Ectodermal cell (in vitro differentiated cells): ENCODE data around the gene VTI1A.

ENCODE experiments used
- H3K27ac ChIP-seq: 2 replicates; pipeline ENCODE4 v1.7.0; 2013; ENCODE audit warnings: mild to moderate bottlenecking, low read depth, low read length; ENCODE audit not compliant: insufficient read depth, poor library complexity, severe bottlenecking
- H3K27me3 ChIP-seq: 2 replicates; pipeline ENCODE4 v1.7.0; 2013; ENCODE audit warnings: mild to moderate bottlenecking, low read length; ENCODE audit not compliant: insufficient read depth, control insufficient read depth, poor library complexity, severe bottlenecking
- H3K36me3 ChIP-seq: one replicate; pipeline ENCODE4 v1.7.0; 2013; ENCODE audit warnings: low read length; ENCODE audit not compliant: control insufficient read depth, insufficient read depth
- H3K4me1 ChIP-seq: one replicate; pipeline ENCODE4 v1.7.0; 2013; ENCODE audit warnings: low read length; ENCODE audit not compliant: control insufficient read depth, insufficient read depth
- H3K4me3 ChIP-seq: 2 replicates; pipeline ENCODE4 v1.7.0; 2013; ENCODE audit warnings: low read depth, low read length, control low read depth; ENCODE audit not compliant: insufficient read depth
- H3K9me3 ChIP-seq: 2 replicates; pipeline ENCODE4 v1.7.0; 2013; ENCODE audit warnings: mild to moderate bottlenecking, low read length, moderate library complexity; ENCODE audit not compliant: control insufficient read depth
- WGBS, 2 experiments: methylation state at CpG; one replicate each; pipeline ENCODE4 v1.1.7; 2013; ENCODE audit warnings: missing lambda C conversion rate in 2 of 2; 5-methylcytosine and 5-hydroxymethylcytosine counted together

The VTI1A gene

DNA sequence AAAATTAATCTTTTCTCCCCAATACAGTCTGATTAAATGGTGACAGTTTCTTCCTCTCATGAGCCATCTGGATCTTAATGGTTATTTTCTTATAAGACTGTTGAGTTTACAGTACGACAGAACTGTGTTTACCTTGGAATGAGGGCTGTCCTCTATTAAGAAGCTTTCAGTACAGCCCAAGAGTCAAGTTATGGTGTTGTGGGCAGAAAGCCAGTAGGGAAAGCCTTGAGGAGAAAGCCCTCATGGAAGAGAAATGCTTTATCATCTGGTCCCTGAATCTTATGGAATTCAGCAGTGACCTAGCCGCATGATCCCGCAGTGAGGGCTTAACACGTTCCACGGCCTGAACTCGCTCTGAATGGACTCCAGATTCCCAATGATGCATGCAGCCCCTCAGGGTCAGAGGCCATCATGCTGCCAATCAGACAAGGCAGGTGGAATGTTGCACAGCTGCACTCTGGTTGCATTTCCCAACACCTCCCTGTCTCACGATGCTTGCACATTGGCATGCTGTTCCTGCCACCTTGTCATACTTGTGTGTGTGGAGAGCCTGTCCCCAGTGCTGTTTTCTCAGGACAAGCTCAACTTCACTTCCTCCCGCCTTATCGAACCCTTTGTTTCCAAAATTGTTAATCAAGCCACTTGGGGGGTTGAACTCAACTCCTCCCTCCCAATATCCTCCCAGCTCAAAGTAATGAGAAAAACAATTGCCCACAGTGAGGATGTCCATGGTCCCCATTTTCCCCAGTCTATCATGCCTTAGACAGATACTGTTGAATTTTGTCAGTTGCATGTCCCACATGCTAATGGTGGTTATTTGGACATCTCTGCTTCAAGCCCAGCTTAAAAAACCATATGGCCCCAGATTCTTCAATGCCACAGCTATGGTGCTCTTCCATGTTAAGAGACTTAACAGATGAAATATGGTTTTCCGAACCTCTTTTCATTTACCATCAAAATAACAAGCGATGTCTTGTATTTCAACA, 291.9 kb downstream of the VTI1A start:
- no peaks in the 10 kb centered on the region for H3K9me3 ChIP-seq
- H3K27me3 ChIP-seq: no peaks in the 10 kb centered on the region
- no peak overlapping the region for H3K27ac ChIP-seq
- H3K4me3 ChIP-seq: no peak overlapping the region
- whole genome bisulfite sequencing, 2 experiments: 89 to 91% methylated on average over 10 to 11 of the region's 11 CpGs
- H3K4me1 ChIP-seq: no peaks in the 10 kb centered on the region
- no peaks in the 10 kb centered on the region for H3K36me3 ChIP-seq

DNA sequence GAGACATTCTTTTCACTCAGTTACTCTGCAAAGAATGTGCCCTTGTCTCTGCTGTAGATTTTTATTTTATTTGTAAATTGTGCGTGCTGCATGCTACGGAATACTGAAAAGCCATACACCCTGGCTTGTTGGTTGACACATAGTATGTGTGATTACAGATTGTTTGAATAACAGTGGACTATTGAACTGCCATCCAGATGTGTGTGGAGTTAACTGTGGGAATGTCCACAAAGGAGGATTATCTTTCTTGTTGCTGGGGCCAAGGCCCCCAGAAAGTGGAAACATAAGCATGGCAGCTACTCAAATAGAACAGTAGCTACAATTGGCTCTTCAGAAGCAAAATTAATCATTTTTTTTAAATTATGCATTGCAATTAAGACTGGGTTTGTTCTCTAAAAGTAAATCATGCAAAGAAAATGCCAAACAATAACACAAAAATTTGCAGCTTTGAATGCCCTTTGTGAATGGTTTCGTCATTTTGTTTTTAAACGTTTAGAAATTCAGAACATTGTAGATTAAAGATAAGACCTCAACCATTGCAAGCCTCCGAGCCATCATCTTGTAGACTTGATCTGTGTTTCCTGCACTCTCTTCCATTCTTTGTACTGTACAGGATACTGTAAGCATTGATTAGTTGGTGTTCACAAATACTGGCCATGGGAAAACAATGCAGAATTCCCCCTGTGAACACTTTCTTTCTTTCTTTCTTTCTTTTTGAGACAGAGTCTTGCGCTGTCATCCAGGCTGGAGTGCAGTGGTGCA, 292.8 kb downstream of the VTI1A start:
- no peaks in the 10 kb centered on the region for H3K36me3 ChIP-seq
- no peaks in the 10 kb centered on the region for H3K4me1 ChIP-seq
- no peaks in the 10 kb centered on the region for H3K9me3 ChIP-seq
- H3K27me3 ChIP-seq: no peaks in the 10 kb centered on the region
- no peak overlapping the region for H3K4me3 ChIP-seq
- H3K27ac ChIP-seq: no peak overlapping the region
- 82% methylated on average over 6 of the region's 6 CpGs for WGBS, 2 experiments

DNA sequence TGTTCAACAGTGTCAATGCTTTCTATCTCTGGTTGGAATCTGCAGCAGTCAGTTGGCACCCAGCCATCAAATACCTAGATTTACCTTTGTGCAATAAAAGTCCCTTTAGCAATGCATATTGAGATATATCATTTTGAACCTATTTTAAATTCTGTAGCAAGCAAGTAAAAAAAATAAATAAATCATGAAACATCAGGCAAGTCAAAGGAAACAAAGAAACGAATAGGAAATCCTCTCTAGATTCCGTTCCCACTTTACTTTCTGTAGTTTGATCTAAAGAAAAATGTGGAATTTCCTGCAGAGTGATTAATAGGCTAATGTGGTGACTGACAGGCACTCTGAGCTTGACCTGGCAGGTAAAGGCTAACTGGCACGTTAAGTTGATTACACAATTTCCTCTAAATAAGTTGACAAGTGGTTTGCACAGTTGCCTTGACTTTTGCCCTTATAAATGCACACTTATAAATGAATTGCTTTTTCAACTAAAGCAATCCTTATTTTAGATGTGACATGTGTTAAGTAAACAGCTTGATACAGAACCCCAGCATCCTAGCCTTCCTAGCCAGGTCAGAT, 294.9 kb downstream of the VTI1A start:
- Histone ChIP-seq H3K27ac (no peak overlapping the region), H3K9me3 (no peaks in the 10 kb centered on the region), H3K4me1 (no peaks in the 10 kb centered on the region), H3K4me3 (no peak overlapping the region), H3K36me3 (no peaks in the 10 kb centered on the region), H3K27me3 (no peaks in the 10 kb centered on the region)
- 60 to 72% methylated on average over 1 to 3 of the region's 3 CpGs for WGBS, 2 experiments

DNA sequence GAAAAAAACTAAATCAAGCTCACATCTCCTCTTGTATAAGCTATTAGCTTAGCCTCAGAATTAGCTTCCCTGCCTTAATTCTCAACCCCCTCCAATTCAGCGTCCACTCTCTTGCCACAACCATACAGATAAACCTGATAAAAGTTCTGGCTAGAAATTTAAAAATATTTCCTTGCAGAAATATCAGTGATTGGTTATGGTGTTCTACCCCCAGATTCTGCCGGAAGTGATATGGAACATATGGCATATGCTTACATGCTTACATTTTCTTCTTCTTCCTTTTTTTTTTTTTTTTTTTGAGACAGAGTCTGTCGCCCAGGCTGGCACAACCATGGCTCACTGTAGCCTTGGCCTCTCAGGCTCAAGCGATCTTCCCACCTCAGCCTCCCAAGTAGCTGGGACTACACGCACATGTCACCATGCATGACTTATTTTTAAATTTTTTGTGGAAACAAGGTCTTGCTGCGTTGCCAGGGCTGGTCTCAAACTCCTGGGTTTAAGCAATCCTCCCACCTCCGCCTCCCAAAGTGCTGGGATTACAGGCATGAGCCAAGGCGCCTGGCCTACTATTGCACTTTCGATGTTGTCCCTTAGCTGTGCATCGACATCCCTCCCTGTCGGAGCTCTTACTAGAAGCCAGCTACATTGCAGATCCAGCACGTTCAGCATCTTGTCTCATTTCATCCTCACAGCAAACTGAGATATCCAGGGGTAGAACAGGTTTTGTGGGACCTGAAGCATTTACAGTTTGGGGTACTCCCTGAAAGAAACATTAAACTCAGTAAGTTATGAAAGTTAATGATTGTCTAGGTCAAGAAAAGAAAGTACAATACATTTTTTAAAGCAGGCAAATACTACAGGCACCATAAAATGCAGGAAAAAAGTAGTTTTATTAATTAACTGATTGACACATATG, 297.4 kb downstream of the VTI1A start:
- Histone ChIP-seq H3K27ac (no peak overlapping the region), H3K9me3 (no peaks in the 10 kb centered on the region), H3K36me3 (no peaks in the 10 kb centered on the region), H3K4me1 (no peaks in the 10 kb centered on the region), H3K27me3 (no peaks in the 10 kb centered on the region), H3K4me3 (no peak overlapping the region)
- WGBS, 2 experiments: 88 to 93% methylated on average over 11 of the region's 12 CpGs

DNA sequence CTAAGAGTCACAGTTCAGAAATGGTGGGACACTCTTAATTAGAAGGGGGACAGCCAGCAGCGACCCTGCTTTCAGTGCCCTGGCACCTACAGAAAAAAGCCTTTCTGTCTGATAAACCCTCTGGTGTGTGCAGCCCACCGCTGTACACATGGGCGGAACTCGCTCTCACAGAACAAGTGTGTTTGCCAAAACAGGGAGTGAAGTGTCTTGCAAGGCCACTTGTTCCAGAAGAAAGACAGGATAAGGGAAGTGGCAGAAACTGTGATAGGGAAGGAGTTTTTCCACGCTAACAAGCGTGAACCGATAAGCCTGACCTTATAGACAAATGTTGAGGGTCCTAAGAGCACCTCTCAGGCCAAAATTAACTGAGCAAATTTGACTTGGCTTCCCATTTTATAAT, 299.3 kb downstream of the VTI1A start:
- H3K36me3 ChIP-seq: no peaks in the 10 kb centered on the region
- no peak overlapping the region for H3K4me3 ChIP-seq
- H3K9me3 ChIP-seq: no peaks in the 10 kb centered on the region
- H3K27me3 ChIP-seq: no peaks in the 10 kb centered on the region
- H3K4me1 ChIP-seq: no peaks in the 10 kb centered on the region
- WGBS, 2 experiments: 95 to 96% methylated on average over 7 of the region's 7 CpGs
- no peak overlapping the region for H3K27ac ChIP-seq

DNA sequence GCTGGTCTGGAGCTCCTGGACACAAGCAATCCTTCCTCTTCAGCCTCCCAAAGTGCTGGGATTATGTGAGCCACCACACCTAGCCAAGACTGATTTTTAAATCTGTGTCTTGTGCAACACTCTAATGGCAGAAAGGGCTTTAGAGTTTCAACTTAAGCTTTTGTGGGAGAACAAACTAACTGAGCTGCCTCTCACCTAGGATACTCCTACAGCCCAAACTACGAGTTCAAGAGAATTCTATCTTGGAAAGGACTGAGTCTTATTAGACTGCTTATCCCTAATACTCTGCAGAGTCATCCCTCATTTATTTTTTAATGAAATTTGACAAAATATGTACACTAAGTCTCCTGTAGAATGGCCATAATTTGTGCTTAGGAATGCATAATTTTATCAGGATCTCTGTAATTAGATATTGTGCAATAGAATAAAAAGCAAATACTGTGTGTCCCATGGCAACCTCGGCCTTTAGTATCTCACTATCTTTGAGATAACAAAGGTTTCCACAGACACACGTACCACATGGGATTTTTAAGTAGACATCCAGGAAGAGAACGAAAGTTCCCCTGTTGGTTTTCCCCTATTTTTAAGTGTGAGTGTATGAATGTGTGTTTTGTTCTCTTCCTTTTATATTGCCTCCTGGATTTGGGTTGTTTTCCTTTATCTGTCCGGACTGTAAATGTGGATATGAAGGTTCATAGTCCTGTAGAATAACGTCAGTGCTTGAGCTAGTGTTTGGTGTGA, 303.6 kb downstream of the VTI1A start:
- Histone ChIP-seq H3K36me3 (no peaks in the 10 kb centered on the region), H3K4me3 (no peak overlapping the region), H3K27me3 (no peaks in the 10 kb centered on the region), H3K27ac (no peak overlapping the region), H3K4me1 (peaks cover 18% of the 10 kb centered on the region), H3K9me3 (no peaks in the 10 kb centered on the region)
- 91 to 95% methylated on average over 6 of the region's 6 CpGs for WGBS, 2 experiments

DNA sequence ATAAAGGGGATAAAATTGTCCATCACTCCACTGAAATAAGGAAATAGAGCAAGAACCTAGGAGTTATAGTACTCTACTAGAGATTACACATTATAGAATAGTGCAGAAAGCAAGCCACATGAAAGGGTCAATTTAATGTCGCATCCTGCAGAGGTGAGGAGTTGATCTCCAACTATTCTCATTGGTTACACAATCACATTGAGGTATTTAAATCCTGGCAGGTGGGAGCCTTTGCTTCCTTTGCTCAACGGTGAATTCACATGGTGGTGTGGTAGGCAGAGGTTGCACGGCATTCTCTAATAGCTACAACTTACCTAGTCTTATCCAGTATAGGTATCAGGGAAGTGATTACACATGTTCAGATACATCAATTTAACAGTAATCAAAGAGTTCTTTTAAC, 304.6 kb downstream of the VTI1A start:
- 77 to 90% methylated on average over 2 to 3 of the region's 3 CpGs for WGBS, 2 experiments
- Histone ChIP-seq H3K4me3 (no peak overlapping the region), H3K36me3 (no peaks in the 10 kb centered on the region), H3K27ac (no peak overlapping the region), H3K4me1 (peaks cover 24% of the 10 kb centered on the region), H3K9me3 (no peaks in the 10 kb centered on the region), H3K27me3 (no peaks in the 10 kb centered on the region)

DNA sequence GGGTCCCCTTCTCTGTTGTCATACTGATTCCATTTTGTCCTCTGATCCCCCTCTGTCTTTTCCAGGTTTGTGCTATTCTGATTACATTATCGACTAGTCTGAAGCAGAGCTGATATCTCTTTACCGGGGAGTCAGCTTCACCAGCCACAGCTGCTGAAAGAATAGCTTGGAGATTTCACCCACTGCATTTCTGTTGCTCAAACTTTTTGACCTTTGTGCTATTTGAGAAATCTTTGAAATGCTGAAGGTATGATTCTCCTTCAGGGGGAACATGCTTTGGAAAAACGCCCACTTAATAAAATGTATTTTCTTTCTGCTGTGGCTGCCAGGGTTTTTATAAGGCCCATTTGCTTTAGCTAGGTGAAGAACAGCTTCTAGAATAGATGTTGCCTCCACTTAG, 305.3 kb downstream of the VTI1A start:
- no peaks in the 10 kb centered on the region for H3K9me3 ChIP-seq
- H3K36me3 ChIP-seq: no peaks in the 10 kb centered on the region
- no peaks in the 10 kb centered on the region for H3K27me3 ChIP-seq
- no peak overlapping the region for H3K27ac ChIP-seq
- no peak overlapping the region for H3K4me3 ChIP-seq
- WGBS, 2 experiments: 91 to 92% methylated on average over 3 of the region's 3 CpGs
- H3K4me1 ChIP-seq: peaks cover 24% of the 10 kb centered on the region

DNA sequence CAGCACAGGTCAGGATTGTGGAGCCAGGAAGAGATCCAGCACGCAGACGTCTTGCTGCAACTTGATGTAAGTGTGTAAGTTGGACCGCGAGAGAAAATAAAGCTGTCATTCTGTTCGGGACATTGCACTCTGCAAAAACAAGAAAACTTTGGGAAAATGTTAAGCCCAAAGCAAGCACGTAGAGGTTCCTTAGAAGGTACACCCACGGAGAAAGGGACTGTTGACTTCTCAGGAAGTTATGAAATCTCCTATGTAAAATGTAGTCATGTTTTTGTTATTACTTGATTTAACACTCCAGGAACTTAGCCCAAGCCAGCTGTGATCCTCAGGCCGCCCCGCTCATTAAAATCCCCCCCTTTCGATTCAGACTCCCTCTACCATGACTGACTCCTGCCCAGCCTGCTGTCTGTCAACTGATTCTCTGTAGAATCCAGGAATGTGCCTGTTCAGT, 307.0 kb downstream of the VTI1A start:
- Histone ChIP-seq H3K4me3 (no peak overlapping the region), H3K36me3 (no peaks in the 10 kb centered on the region), H3K4me1 (peaks cover 24% of the 10 kb centered on the region), H3K9me3 (no peaks in the 10 kb centered on the region), H3K27ac (no peak overlapping the region), H3K27me3 (no peaks in the 10 kb centered on the region)
- WGBS, 2 experiments: 85 to 86% methylated on average over 10 of the region's 10 CpGs
